IMR-90 (cell line): Measurements from ENCODE around the gene RFXANK. TPM values are rescaled to one million over a fixed set of nuclear protein-coding genes. Genes with fewer than 3 reads are reported as not detected.

Experiments used
- ATAC-seq: fragments of 200-7000 bp; cut with Tn5 transposase; 2 replicates; pipeline ENCODE4 v1.9.1; 2020; ENCODE audit warnings: low read depth, mild to moderate bottlenecking, moderate library complexity
- BruUV-seq: library from RNA; stranded (reverse); fragments of 400-500 nt; replicated peaks from 2 replicates; lab custom pipeline; 2021; lab: Mats Ljungman, UMichigan
- CTCF ChIA-PET: fragments of 300-600 bp; formaldehyde crosslinking; extraction: SDS; loops from one replicate; lab custom pipeline; 2021; ENCODE audit warnings: antibody characterized with exemption; lab: Yijun Ruan, JAX
- POLR2A ChIA-PET: fragments of 300-600 bp; sonication (Branson Sonifier 250); formaldehyde crosslinking; loops from one replicate; lab custom pipeline; 2022; ENCODE audit warnings: antibody characterized with exemption; ENCODE audit not compliant: unreplicated experiment; lab: Charles Lee
- DNase-seq: peaks from one replicate; pipeline ENCODE4 v3.0.0; 2013
- H2AFZ ChIP-seq: replicated peaks from 2 replicates; pipeline ENCODE3; 2013; ENCODE audit warnings: low read length, mild to moderate bottlenecking; ENCODE audit not compliant: poor library complexity
- H2AK5ac ChIP-seq: 2 replicates; pipeline ENCODE4 v1.6.1; 2013; ENCODE audit warnings: low read depth, low read length, inconsistent platforms
- H2AK9ac ChIP-seq: replicated peaks from 2 replicates; pipeline ENCODE3; 2013; ENCODE audit warnings: mild to moderate bottlenecking, low read depth, low read length, moderate library complexity; ENCODE audit not compliant: poor library complexity
- H2BK120ac ChIP-seq: 2 replicates; pipeline ENCODE4 v1.6.1; 2013; ENCODE audit warnings: low read depth, low read length, inconsistent platforms
- H2BK15ac ChIP-seq: 3 replicates; pipeline ENCODE4 v1.6.1; 2013; ENCODE audit warnings: low read depth, low read length, inconsistent platforms
- H2BK20ac ChIP-seq: 2 replicates; pipeline ENCODE4 v1.6.1; 2013; ENCODE audit warnings: low read depth, mild to moderate bottlenecking, inconsistent platforms, low read length, moderate library complexity
- H2BK5ac ChIP-seq: 2 replicates; pipeline ENCODE4 v1.6.1; 2013; ENCODE audit warnings: mild to moderate bottlenecking, low read depth, low read length, inconsistent platforms; ENCODE audit not compliant: poor library complexity, severe bottlenecking
- H3K14ac ChIP-seq: replicated peaks from 2 replicates; pipeline ENCODE4 v1.6.1; 2013; ENCODE audit warnings: low read depth, low read length, inconsistent platforms
- H3K18ac ChIP-seq: 2 replicates; pipeline ENCODE4 v1.6.1; 2013; ENCODE audit warnings: low read depth, low read length, control low read depth
- H3K23ac ChIP-seq: 2 replicates; pipeline ENCODE4 v1.6.1; 2013; ENCODE audit warnings: low read depth, low read length, inconsistent platforms
- H3K27ac ChIP-seq: 2 replicates; pipeline ENCODE4 v1.5.1; 2013; ENCODE audit warnings: mild to moderate bottlenecking, control low read depth, low read length; ENCODE audit not compliant: insufficient read depth
- H3K27me3 ChIP-seq: 2 replicates; pipeline ENCODE4 v1.6.1; 2013; ENCODE audit warnings: low read length; ENCODE audit not compliant: control insufficient read depth, insufficient read depth
- H3K36me3 ChIP-seq: 2 replicates; pipeline ENCODE4 v1.6.1; 2013; ENCODE audit warnings: low read length, mixed read lengths; ENCODE audit not compliant: control insufficient read depth, insufficient read depth
- H3K4ac ChIP-seq: 2 replicates; pipeline ENCODE4 v1.6.1; 2013; ENCODE audit warnings: low read depth, low read length, inconsistent platforms
- H3K4me1 ChIP-seq: 2 replicates; pipeline ENCODE4 v1.6.1; 2013; ENCODE audit warnings: low read length, mixed read lengths; ENCODE audit not compliant: control insufficient read depth, insufficient read depth
- H3K4me2 ChIP-seq: 2 replicates; pipeline ENCODE4 v1.6.1; 2013; ENCODE audit warnings: low read depth, mild to moderate bottlenecking, control low read depth, low read length, moderate library complexity
- H3K4me3 ChIP-seq: 2 replicates; pipeline ENCODE4 v1.5.1; 2013; ENCODE audit warnings: low read depth, mild to moderate bottlenecking, control low read depth, low read length, moderate library complexity; ENCODE audit not compliant: insufficient read depth
- H3K56ac ChIP-seq: 2 replicates; pipeline ENCODE4 v1.6.1; 2013; ENCODE audit warnings: low read length, inconsistent platforms; ENCODE audit not compliant: insufficient read depth; ENCODE audit errors: extremely low read depth
- H3K79me1 ChIP-seq, 2 experiments: 2 replicates each; pipeline ENCODE4 v1.6.1; 2013; ENCODE audit warnings: low read length in 2 of 2, inconsistent platforms in 1 of 2, low read depth in 1 of 2
- H3K9ac ChIP-seq: 2 replicates; pipeline ENCODE4 v1.6.1; 2013; ENCODE audit warnings: low read depth, low read length, control low read depth
- H3K9me1 ChIP-seq: 2 replicates; pipeline ENCODE4 v1.6.1; 2013; ENCODE audit warnings: low read length, inconsistent platforms; ENCODE audit not compliant: insufficient read depth
- H3K9me3 ChIP-seq: 2 replicates; pipeline ENCODE4 v1.6.1; 2013; ENCODE audit warnings: low read length; ENCODE audit not compliant: control insufficient read depth, insufficient read depth
- H4K20me1 ChIP-seq: 2 replicates; pipeline ENCODE4 v1.6.1; 2013; ENCODE audit warnings: low read length, inconsistent platforms; ENCODE audit not compliant: insufficient read depth
- H4K5ac ChIP-seq: 2 replicates; pipeline ENCODE4 v1.6.1; 2013; ENCODE audit warnings: mild to moderate bottlenecking, low read depth, low read length, control low read depth
- H4K8ac ChIP-seq, 2 experiments: 2 replicates each; pipeline ENCODE4 v1.6.1; 2013; ENCODE audit warnings: low read depth in 2 of 2, low read length in 2 of 2, control low read depth in 1 of 2, inconsistent platforms in 1 of 2
- H4K91ac ChIP-seq: 2 replicates; pipeline ENCODE4 v1.6.1; 2013; ENCODE audit warnings: low read depth, low read length, inconsistent platforms; ENCODE audit not compliant: insufficient read depth
- CHD1 ChIP-seq: IDR thresholded peaks from 2 replicates; pipeline ENCODE4 v1.6.1; 2012; ENCODE audit warnings: low read depth, low read length, improper control_type of control experiment
- CTCF ChIP-seq: conservative IDR thresholded peaks from 2 replicates; pipeline ENCODE4 v1.5.1; 2012; ENCODE audit warnings: mild to moderate bottlenecking, low read depth, low read length, improper control_type of control experiment
- RFX5 ChIP-seq: IDR thresholded peaks from 2 replicates; pipeline ENCODE4 v1.8.0; 2012; ENCODE audit warnings: low read depth, mild to moderate bottlenecking, low read length, moderate library complexity
- WGBS, 2 experiments: methylation state at CpG; one replicate each; pipeline versions ENCODE4 v1.1.5 to v1.1.7; 2013; ENCODE audit warnings: missing lambda C conversion rate in 2 of 2; ENCODE audit not compliant: insufficient read length in 1 of 2; ENCODE audit errors: extremely low coverage in 2 of 2; 5-methylcytosine and 5-hydroxymethylcytosine counted together
- dilution Hi-C: fragments of 300-500 bp; cut with HindIII; formaldehyde crosslinking; loops from one replicate; pipeline ENCODE4 v1.14.3; 2018; ENCODE audit warnings: low sequenced_read_pairs; ENCODE audit not compliant: unreplicated experiment
- in situ Hi-C: fragments of 300-500 bp; cut with MboI; formaldehyde crosslinking; loops from 3 replicates; pipeline ENCODE4 v1.14.3; 2019; ENCODE audit warnings: low sequenced_read_pairs, inconsistent platforms, mixed read lengths
- intact Hi-C: fragments of 100-400 bp; cut with micrococcal nuclease; formaldehyde crosslinking; loops from 2 replicates; pipeline ENCODE4 v1.10.0; 2022
- polyA plus RNA-seq, 3 experiments: library from polyadenylated mRNA; depleted of rRNA; stranded (reverse); fragments of >200 nt; gene quantifications; 2 replicates each; pipeline ENCODE4 v1.2.3, GENCODE V29; 2012; ENCODE audit warnings: low replicate concordance in 1 of 3
- total RNA-seq: library from RNA; depleted of rRNA; stranded (reverse); fragments of >200 nt; gene quantifications from 2 replicates; pipeline ENCODE4 v1.2.3, GENCODE V29; 2012

The RFXANK gene
- total and polyA plus RNA-seq, 2 of the 4 experiments (the other 2 are of a cell fraction): 68.3 to 97.8 TPM

GRCh38 chr19:19142347-19142746 lies 49.7 kb upstream of the RFXANK start:
- TF ChIP-seq CHD1 (no peak), CTCF (no peak), RFX5 (no peak)
- no peaks in the 10 kb centered on the region for H4K20me1 ChIP-seq
- no peak overlapping the region for H3K18ac ChIP-seq
- dilution Hi-C loops (no loop called here), in situ Hi-C loops (no loop called here), intact Hi-C loops (loop anchor here (10.0 kb wide), 1 partner anchor 182 kb away; the partner anchor contains the start of genes MAU2 and SUGP1)
- H3K79me1 ChIP-seq: peaks cover 4 to 8% of the 10 kb centered on the region in 2 experiments; a peak in 2 of 4 replicates
- H2BK5ac ChIP-seq: no peak overlapping the region
- CTCF ChIA-PET: no interaction called here
- H3K14ac ChIP-seq: no peak overlapping the region
- peaks cover 5% of the 10 kb centered on the region; the same call in 1 of the 2 replicates for H3K4me1 ChIP-seq
- H2AK5ac ChIP-seq: no peak overlapping the region
- H4K91ac ChIP-seq: no peak overlapping the region
- no peak overlapping the region for H4K8ac ChIP-seq
- no peak overlapping the region for H3K27ac ChIP-seq
- ATAC-seq (no peak), DNase-seq (no peak)
- H3K4me2 ChIP-seq: no peak overlapping the region
- H4K5ac ChIP-seq: no peak overlapping the region
- H3K23ac ChIP-seq: no peak overlapping the region
- no peak overlapping the region for H3K56ac ChIP-seq
- H2BK15ac ChIP-seq: no peak overlapping the region
- H2AFZ ChIP-seq: no peak overlapping the region
- H3K27me3 ChIP-seq: no peaks in the 10 kb centered on the region
- H3K4ac ChIP-seq: no peak overlapping the region
- no CpG with 5 or more reads among the region's 12 CpGs for WGBS, 2 experiments
- H3K4me3 ChIP-seq: no peak overlapping the region
- H3K36me3 ChIP-seq: peaks cover 4% of the 10 kb centered on the region; the same call in 1 of the 2 replicates
- no peak overlapping the region for H2BK120ac ChIP-seq
- no peaks in the 10 kb centered on the region for H3K9me3 ChIP-seq
- no peaks in the 10 kb centered on the region for H3K9me1 ChIP-seq
- no peak overlapping the region for H2AK9ac ChIP-seq
- no peak overlapping the region for H3K9ac ChIP-seq
- BruUV-seq: no TSS peak
- H2BK20ac ChIP-seq: no peak overlapping the region
- POLR2A ChIA-PET: no interaction called here
